ENCODE data around the gene ATN1.
"Not testable (repeated sequence)": the region's sequence is repeated elsewhere in the genome, so short reads cannot be mapped to it uniquely, and the experiment has no call there.

The ATN1 gene

GRCh38 chr12:6903722-6904121 is 24.0 kb upstream of the ATN1 start:
- no peak for DNase-seq (ENCODE audit: low read depth)

- DNase-seq (ENCODE audit: low read depth): peak; percentile 86
Observed at GRCh38 chr12:6904280-6905276, 23.2 kb upstream of the ATN1 start, which contains the start of gene LRRC23. TSS of gene LRRC23 (plus strand) at chr12:6904822. CDS start at chr12:6905634, 812 bp downstream.

GRCh38 chr12:6905414-6906040 is 22.2 kb upstream of the ATN1 start:
- DNase-seq (ENCODE audit: low read depth): no peak

GRCh38 chr12:6908141-6908540 is 19.6 kb upstream of the ATN1 start:
- DNase-seq (ENCODE audit: low read depth): not testable (repeated sequence)

- DNase-seq (ENCODE audit: low read depth): no peak
Observed at GRCh38 chr12:6909421-6910145, 18.2 kb upstream of the ATN1 start.

GRCh38 chr12:6912164-6912935 is 15.4 kb upstream of the ATN1 start:
- DNase-seq (ENCODE audit: low read depth): no peak

- no peak for DNase-seq (ENCODE audit: low read depth)
Observed at GRCh38 chr12:6914246-6914946, 13.4 kb upstream of the ATN1 start, which contains the start of gene ENO2. TSS of gene ENO2 (plus strand) at chr12:6914580. CDS start at chr12:6915833, 1,253 bp downstream.

- DNase-seq (ENCODE audit: low read depth): no peak
Observed at GRCh38 chr12:6914947-6915788, 12.6 kb upstream of the ATN1 start.

- no peak for DNase-seq (ENCODE audit: low read depth)
Observed at GRCh38 chr12:6915789-6916285, 11.9 kb upstream of the ATN1 start.

- no peak for DNase-seq (ENCODE audit: low read depth)
Observed at GRCh38 chr12:6916426-6917200, 11.1 kb upstream of the ATN1 start.

GRCh38 chr12:6917491-6918231 is 10.1 kb upstream of the ATN1 start:
- DNase-seq (ENCODE audit: low read depth): no peak

- DNase-seq (ENCODE audit: low read depth): no peak
Observed at GRCh38 chr12:6919588-6919987, 8.2 kb upstream of the ATN1 start.

- DNase-seq (ENCODE audit: low read depth): no peak
Observed at GRCh38 chr12:6921539-6921938, 6.2 kb upstream of the ATN1 start.

GRCh38 chr12:6921996-6922946 is 5.5 kb upstream of the ATN1 start:
- DNase-seq (ENCODE audit: low read depth): no peak

- DNase-seq (ENCODE audit: low read depth): no peak
Observed at GRCh38 chr12:6923003-6923732, 4.6 kb upstream of the ATN1 start.

GRCh38 chr12:6923851-6924250 is 3.9 kb upstream of the ATN1 start:
- DNase-seq (ENCODE audit: low read depth): no peak

- no peak for DNase-seq (ENCODE audit: low read depth)
Observed at GRCh38 chr12:6925239-6925539, 2.6 kb upstream of the ATN1 start.
